Muscle of arm (tissue), 12 donors: ENCODE results near the gene HDAC11. TPM values are rescaled to one million over a fixed set of nuclear protein-coding genes. Genes with fewer than 3 reads are reported as not detected.

ENCODE experiments used
- DNase-seq: peaks from one replicate; pipeline ENCODE4 v3.0.0-alpha.2; 2013
- polyA plus RNA-seq, 12 donors: library from polyadenylated mRNA; unstranded; fragments of 120-200 nt; gene quantifications; one replicate each; pipeline ENCODE4 v1.2.1, GENCODE V29; 2013; ENCODE audit not compliant: insufficient read length in 12 of 12

HDAC11 gene
- polyA plus RNA-seq, 12 donors: 12.3 to 25.0 (median 15.5) TPM; not detected in 1

GRCh38 chr3:13522236-13522635 lies 42.1 kb downstream of the HDAC11 start:
- no peak for DNase-seq

GRCh38 chr3:13524979-13525669 lies 45.0 kb downstream of the HDAC11 start:
- DNase-seq: no peak

GRCh38 chr3:13525827-13526625 lies 45.9 kb downstream of the HDAC11 start:
- no peak for DNase-seq

GRCh38 chr3:13526626-13526949 lies 46.5 kb downstream of the HDAC11 start:
- no peak for DNase-seq

GRCh38 chr3:13528217-13528867 lies 48.2 kb downstream of the HDAC11 start:
- no peak for DNase-seq

- no peak for DNase-seq
Observed at GRCh38 chr3:13529196-13530112, 49.3 kb downstream of the HDAC11 start.

GRCh38 chr3:13530241-13531009 lies 50.3 kb downstream of the HDAC11 start:
- DNase-seq: no peak

- DNase-seq: no peak
Observed at GRCh38 chr3:13532085-13532484, 52.0 kb downstream of the HDAC11 start.

GRCh38 chr3:13532631-13533030 lies 52.5 kb downstream of the HDAC11 start:
- no peak for DNase-seq

- DNase-seq: no peak
Observed at GRCh38 chr3:13533885-13534301, 53.8 kb downstream of the HDAC11 start.

- DNase-seq: no peak
Observed at GRCh38 chr3:13535526-13535875, 55.4 kb downstream of the HDAC11 start.

- no peak for DNase-seq
Observed at GRCh38 chr3:13535905-13536304, 55.8 kb downstream of the HDAC11 start.

- no peak for DNase-seq
Observed at GRCh38 chr3:13536432-13536831, 56.3 kb downstream of the HDAC11 start.

GRCh38 chr3:13536832-13537231 lies 56.7 kb downstream of the HDAC11 start:
- no peak for DNase-seq

GRCh38 chr3:13537244-13537908 lies 57.3 kb downstream of the HDAC11 start:
- no peak for DNase-seq

GRCh38 chr3:13537909-13538296 lies 57.8 kb downstream of the HDAC11 start:
- DNase-seq: no peak

- DNase-seq: no peak
Observed at GRCh38 chr3:13538520-13539291, 58.6 kb downstream of the HDAC11 start.

GRCh38 chr3:13539292-13539638 lies 59.2 kb downstream of the HDAC11 start:
- DNase-seq: no peak

GRCh38 chr3:13539671-13540070 lies 59.6 kb downstream of the HDAC11 start:
- no peak for DNase-seq
